Endodermal cell (in vitro differentiated cells): ENCODE data around the gene EEFSEC. TPM values are rescaled to one million over a fixed set of nuclear protein-coding genes. Genes with fewer than 3 reads are reported as not detected.

Experiments used
- DNase-seq: peaks from one replicate; pipeline ENCODE4 v3.0.0-alpha.2; 2017
- H3K27ac ChIP-seq: 2 replicates; pipeline ENCODE4 v1.5.1; 2013; ENCODE audit warnings: mild to moderate bottlenecking, low read depth, low read length, moderate library complexity
- H3K27me3 ChIP-seq: 2 replicates; pipeline ENCODE4 v1.6.1; 2013; ENCODE audit warnings: mild to moderate bottlenecking, low read length, moderate library complexity; ENCODE audit not compliant: insufficient read depth, control insufficient read depth, poor library complexity, severe bottlenecking
- H3K36me3 ChIP-seq: 2 replicates; pipeline ENCODE4 v1.7.0; 2013; ENCODE audit warnings: mild to moderate bottlenecking, low read length, moderate library complexity; ENCODE audit not compliant: control insufficient read depth, insufficient read depth
- H3K4me1 ChIP-seq: one replicate; pipeline ENCODE4 v1.7.0; 2013; ENCODE audit warnings: low read length; ENCODE audit not compliant: control insufficient read depth, insufficient read depth
- H3K4me3 ChIP-seq: 2 replicates; pipeline ENCODE4 v1.5.1; 2013; ENCODE audit warnings: mild to moderate bottlenecking, low read length, moderate library complexity
- H3K9ac ChIP-seq: 2 replicates; pipeline ENCODE4 v1.6.1; 2013; ENCODE audit warnings: mild to moderate bottlenecking, low read length, moderate library complexity; ENCODE audit not compliant: poor library complexity, severe bottlenecking; ENCODE audit errors: extremely low read depth
- H3K9me3 ChIP-seq: 2 replicates; pipeline ENCODE4 v1.6.1; 2013; ENCODE audit warnings: mild to moderate bottlenecking, low read length, moderate library complexity; ENCODE audit not compliant: control insufficient read depth
- H3K27ac Mint-ChIP-seq: 2 replicates; pipeline ENCODE4 v1.8.0; 2020; ENCODE audit warnings: mixed read lengths
- H3K27me3 Mint-ChIP-seq: 2 replicates; pipeline ENCODE4 v1.8.0; 2021; ENCODE audit warnings: mild to moderate bottlenecking, mixed read lengths; ENCODE audit not compliant: insufficient read depth
- H3K36me3 Mint-ChIP-seq: 2 replicates; pipeline ENCODE4 v1.8.0; 2020; ENCODE audit warnings: low read depth, mixed read lengths
- H3K4me1 Mint-ChIP-seq: 2 replicates; pipeline ENCODE4 v1.8.0; 2020; ENCODE audit warnings: mixed read lengths
- H3K4me3 Mint-ChIP-seq: 2 replicates; pipeline ENCODE4 v1.8.0; 2020; ENCODE audit warnings: mild to moderate bottlenecking, moderate library complexity, mixed read lengths
- H3K9me3 Mint-ChIP-seq: 2 replicates; pipeline ENCODE4 v1.8.0; 2020; ENCODE audit warnings: mild to moderate bottlenecking, mixed read lengths
- CTCF ChIP-seq: fragments of 200-600 bp; sonication (generic); conservative IDR thresholded peaks from 2 replicates; pipeline ENCODE4 v1.5.0; 2021; ENCODE audit warnings: antibody characterized with exemption, mild to moderate bottlenecking
- WGBS, 2 experiments: methylation state at CpG; one replicate each; pipeline versions ENCODE4 v1.1.5 to v1.1.7; 2013; ENCODE audit warnings: missing lambda C conversion rate in 2 of 2, mixed read lengths in 1 of 2; ENCODE audit not compliant: insufficient coverage in 1 of 2, insufficient read length in 1 of 2; 5-methylcytosine and 5-hydroxymethylcytosine counted together
- total RNA-seq, 2 donors: library from RNA; stranded (reverse); fragmentation: NEBNext Ultra II Directional in 1 of 2; extraction: Animal tissue kit (Norgen Biotek cat#: 25700) in 1 of 2; gene quantifications; 2 replicates in 1 of 2; 3 replicates in 1 of 2; pipeline ENCODE4 v1.2.1, GENCODE V29; 2021

The EEFSEC gene
- total RNA-seq, 2 donors from 2014 or later, result 11.9 to 15.8 TPM

GRCh38 chr3:128448491-128448890 lies 295.2 kb downstream of the EEFSEC start:
- Mint-ChIP-seq H3K27me3 (peaks cover 94% of the 10 kb centered on the region), H3K9me3 (peaks cover 3% of the 10 kb centered on the region), H3K4me1 (peaks cover 5% of the 10 kb centered on the region), H3K27ac (no peak overlapping the region), H3K4me3 (no peak overlapping the region), H3K36me3 (no peaks in the 10 kb centered on the region)
- Histone ChIP-seq H3K36me3 (no peaks in the 10 kb centered on the region), H3K27ac (no peak overlapping the region), H3K4me1 (no peaks in the 10 kb centered on the region), H3K27me3 (peaks cover 87% of the 10 kb centered on the region), H3K4me3 (no peak overlapping the region), H3K9ac (no peak overlapping the region), H3K9me3 (no peaks in the 10 kb centered on the region)
- 85 to 88% methylated on average over 5 to 6 of the region's 6 CpGs for WGBS, 2 experiments
- no peak for TF ChIP-seq CTCF
- DNase-seq, result no peak

- no peak overlapping the region for H3K9ac ChIP-seq
- H3K27me3 ChIP-seq, result peaks cover 80% of the 10 kb centered on the region
- no peak overlapping the region for H3K27ac Mint-ChIP-seq
- no peak for DNase-seq
- H3K27me3 Mint-ChIP-seq, result peaks cover 92% of the 10 kb centered on the region
- peaks cover 3% of the 10 kb centered on the region for H3K9me3 Mint-ChIP-seq
- H3K4me3 ChIP-seq, result no peak overlapping the region
- no peak for TF ChIP-seq CTCF
- no peaks in the 10 kb centered on the region for H3K4me1 ChIP-seq
- no peaks in the 10 kb centered on the region for H3K36me3 ChIP-seq
- H3K4me1 Mint-ChIP-seq, result peaks cover 5% of the 10 kb centered on the region
- H3K4me3 Mint-ChIP-seq, result no peak overlapping the region
- H3K9me3 ChIP-seq, result no peaks in the 10 kb centered on the region
- 89 to 98% methylated on average over 5 to 6 of the region's 6 CpGs for WGBS, 2 experiments
- no peak overlapping the region for H3K27ac ChIP-seq
- H3K36me3 Mint-ChIP-seq, result no peaks in the 10 kb centered on the region
Observed at GRCh38 chr3:128449111-128449638, 295.9 kb downstream of the EEFSEC start.

DNA sequence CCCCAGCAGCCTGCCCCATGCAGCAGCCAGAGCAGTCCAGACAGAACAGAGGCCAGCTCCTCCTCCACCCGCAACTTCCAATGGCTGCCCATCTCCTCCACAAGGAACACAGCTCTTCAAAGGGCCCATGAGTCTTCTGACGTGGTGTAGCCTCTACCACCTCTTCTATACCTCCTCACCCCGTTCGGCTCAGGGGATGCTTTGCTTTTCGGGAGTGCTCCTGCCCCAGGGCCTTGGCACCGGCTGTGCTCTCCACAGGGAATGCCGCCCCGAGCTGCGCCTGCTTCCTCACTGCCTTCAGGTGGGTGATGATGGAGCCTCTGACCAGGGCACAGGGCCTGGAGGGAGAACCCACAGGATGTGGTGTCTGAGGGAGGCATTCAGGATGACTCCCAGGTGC lies 298.8 kb downstream of the EEFSEC start:
- Mint-ChIP-seq H3K36me3 (no peaks in the 10 kb centered on the region), H3K4me3 (no peak overlapping the region), H3K9me3 (no peaks in the 10 kb centered on the region), H3K27me3 (peaks cover 89% of the 10 kb centered on the region), H3K27ac (no peak overlapping the region), H3K4me1 (peaks cover 11% of the 10 kb centered on the region)
- Histone ChIP-seq H3K4me3 (no peak overlapping the region), H3K27me3 (peaks cover 65% of the 10 kb centered on the region), H3K27ac (no peak overlapping the region), H3K36me3 (no peaks in the 10 kb centered on the region), H3K9ac (no peak overlapping the region), H3K9me3 (no peaks in the 10 kb centered on the region), H3K4me1 (peaks cover 4% of the 10 kb centered on the region)
- WGBS, 2 experiments, result 80 to 88% methylated on average over 4 to 9 of the region's 9 CpGs
- TF ChIP-seq CTCF, result no peak
- DNase-seq, result no peak
